ENCODE results near the gene HOXB1.

The HOXB1 gene

DNA sequence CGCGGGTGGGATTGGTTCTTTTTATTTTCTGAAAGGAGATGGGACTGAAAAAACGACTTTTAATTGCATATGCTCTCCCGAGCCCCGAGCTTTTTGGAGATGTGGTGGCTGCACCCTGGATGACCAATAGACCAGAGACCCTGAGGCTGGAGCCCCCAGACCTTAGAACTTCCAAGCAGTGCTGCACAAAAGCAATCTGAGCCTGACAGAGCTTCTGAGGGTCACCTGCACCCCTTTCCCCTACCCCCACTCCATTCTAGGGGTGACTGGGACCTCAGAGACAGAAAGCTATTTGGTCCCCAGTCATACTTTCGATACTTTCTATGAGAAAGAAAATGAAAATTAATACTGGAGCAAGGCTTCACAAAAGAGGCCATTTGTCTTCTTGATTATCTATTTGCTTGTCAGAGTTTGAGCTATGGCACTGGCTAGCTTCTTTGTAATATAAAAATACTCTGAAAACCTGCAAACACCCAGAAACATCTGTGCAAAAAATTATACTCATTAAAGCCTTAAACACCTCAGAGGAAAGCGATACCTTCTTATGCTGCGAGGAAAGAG, 43.8 kb upstream of the HOXB1 start:
- Histone ChIP-seq H3K4me2 (ENCODE audit: insufficient read depth, low read length) (no peak overlapping the region), H3K9ac (ENCODE audit: low read depth, low read length) (no peak overlapping the region), H4K20me1 (ENCODE audit: insufficient read depth, low read length) (no peaks in the 10 kb centered on the region), H3K79me2 (ENCODE audit: insufficient read depth, low read length) (no peaks in the 10 kb centered on the region), H2AFZ (ENCODE audit: low read depth, low read length) (no peak overlapping the region), H3K9me3 (ENCODE audit: insufficient read depth, low read length, severe bottlenecking) (no peaks in the 10 kb centered on the region), H3K36me3 (ENCODE audit: insufficient read depth, low read length) (no peaks in the 10 kb centered on the region), H3K27ac (ENCODE audit: low read length) (no peak overlapping the region), H3K4me3 (ENCODE audit: low read depth in 1 of 2, low read length in 2 of 2) (no peak overlapping the region), H3K27me3 (ENCODE audit: insufficient read depth, low read length, poor library complexity) (peaks cover 32% of the 10 kb centered on the region), H3K4me1 (ENCODE audit: insufficient read depth, low read length) (no peaks in the 10 kb centered on the region)
- ATAC-seq (ENCODE audit: insufficient read depth, low read depth) (no peak), DNase-seq (no peak)
- TF ChIP-seq, protein P1, sequence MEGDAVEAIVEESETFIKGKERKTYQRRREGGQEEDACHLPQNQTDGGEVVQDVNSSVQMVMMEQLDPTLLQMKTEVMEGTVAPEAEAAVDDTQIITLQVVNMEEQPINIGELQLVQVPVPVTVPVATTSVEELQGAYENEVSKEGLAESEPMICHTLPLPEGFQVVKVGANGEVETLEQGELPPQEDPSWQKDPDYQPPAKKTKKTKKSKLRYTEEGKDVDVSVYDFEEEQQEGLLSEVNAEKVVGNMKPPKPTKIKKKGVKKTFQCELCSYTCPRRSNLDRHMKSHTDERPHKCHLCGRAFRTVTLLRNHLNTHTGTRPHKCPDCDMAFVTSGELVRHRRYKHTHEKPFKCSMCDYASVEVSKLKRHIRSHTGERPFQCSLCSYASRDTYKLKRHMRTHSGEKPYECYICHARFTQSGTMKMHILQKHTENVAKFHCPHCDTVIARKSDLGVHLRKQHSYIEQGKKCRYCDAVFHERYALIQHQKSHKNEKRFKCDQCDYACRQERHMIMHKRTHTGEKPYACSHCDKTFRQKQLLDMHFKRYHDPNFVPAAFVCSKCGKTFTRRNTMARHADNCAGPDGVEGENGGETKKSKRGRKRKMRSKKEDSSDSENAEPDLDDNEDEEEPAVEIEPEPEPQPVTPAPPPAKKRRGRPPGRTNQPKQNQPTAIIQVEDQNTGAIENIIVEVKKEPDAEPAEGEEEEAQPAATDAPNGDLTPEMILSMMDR (IDR thresholded peaks at IDR 0.05; ENCODE audit: borderline replicate concordance, extremely low read depth, low read length, poor library complexity, severe bottlenecking) = no peak
- TF ChIP-seq EZH2 (IDR thresholded peaks at IDR 0.05; ENCODE audit: borderline replicate concordance, low read depth, low read length, severe bottlenecking) = no peak

DNA sequence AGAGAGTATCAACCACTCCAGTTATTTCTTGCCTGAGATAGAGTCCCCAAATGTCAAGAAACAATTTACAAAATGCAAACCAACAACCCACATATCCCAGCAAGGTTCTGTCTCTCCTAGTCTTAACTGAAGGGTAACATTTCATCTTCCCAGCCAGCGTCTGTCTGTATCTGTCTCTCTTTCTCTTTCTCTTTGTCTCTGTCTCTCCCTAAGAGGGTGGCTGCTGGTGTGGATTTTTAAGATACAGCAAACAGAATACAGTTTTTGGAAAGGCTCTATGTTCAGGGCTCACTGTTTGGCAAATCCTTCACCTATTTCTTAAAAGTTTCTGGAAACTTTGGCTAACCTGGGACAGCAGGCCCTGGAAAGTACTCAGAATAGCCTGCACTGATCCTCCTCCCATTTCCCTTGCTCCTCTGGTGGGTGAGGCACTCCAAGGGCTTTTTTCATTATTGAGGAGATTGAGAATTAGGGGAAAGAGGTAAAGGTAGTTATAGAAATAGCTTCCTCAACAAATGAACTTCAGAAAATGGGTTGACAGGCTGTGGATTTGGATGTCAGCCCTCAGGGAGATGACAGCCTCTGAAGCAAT, 41.1 kb upstream of the HOXB1 start:
- Histone ChIP-seq H3K36me3 (ENCODE audit: insufficient read depth, low read length) (no peaks in the 10 kb centered on the region), H4K20me1 (ENCODE audit: insufficient read depth, low read length) (no peaks in the 10 kb centered on the region), H3K9me3 (ENCODE audit: insufficient read depth, low read length, severe bottlenecking) (no peaks in the 10 kb centered on the region), H3K27ac (ENCODE audit: low read length) (no peak overlapping the region), H3K27me3 (ENCODE audit: insufficient read depth, low read length, poor library complexity) (peaks cover 43% of the 10 kb centered on the region), H3K4me1 (ENCODE audit: insufficient read depth, low read length) (no peaks in the 10 kb centered on the region), H3K4me2 (ENCODE audit: insufficient read depth, low read length) (no peak overlapping the region), H3K9ac (ENCODE audit: low read depth, low read length) (no peak overlapping the region), H2AFZ (ENCODE audit: low read depth, low read length) (no peak overlapping the region), H3K4me3 (ENCODE audit: low read depth in 1 of 2, low read length in 2 of 2) (no peak overlapping the region), H3K79me2 (ENCODE audit: insufficient read depth, low read length) (no peaks in the 10 kb centered on the region)
- ATAC-seq (ENCODE audit: insufficient read depth, low read depth) = no peak
- no peak for TF ChIP-seq EZH2 (IDR thresholded peaks at IDR 0.05; ENCODE audit: borderline replicate concordance, low read depth, low read length, severe bottlenecking)
- TF ChIP-seq, protein P1 (IDR thresholded peaks at IDR 0.05; ENCODE audit: borderline replicate concordance, extremely low read depth, low read length, poor library complexity, severe bottlenecking) = no peak
- DNase-seq = no peak

DNA sequence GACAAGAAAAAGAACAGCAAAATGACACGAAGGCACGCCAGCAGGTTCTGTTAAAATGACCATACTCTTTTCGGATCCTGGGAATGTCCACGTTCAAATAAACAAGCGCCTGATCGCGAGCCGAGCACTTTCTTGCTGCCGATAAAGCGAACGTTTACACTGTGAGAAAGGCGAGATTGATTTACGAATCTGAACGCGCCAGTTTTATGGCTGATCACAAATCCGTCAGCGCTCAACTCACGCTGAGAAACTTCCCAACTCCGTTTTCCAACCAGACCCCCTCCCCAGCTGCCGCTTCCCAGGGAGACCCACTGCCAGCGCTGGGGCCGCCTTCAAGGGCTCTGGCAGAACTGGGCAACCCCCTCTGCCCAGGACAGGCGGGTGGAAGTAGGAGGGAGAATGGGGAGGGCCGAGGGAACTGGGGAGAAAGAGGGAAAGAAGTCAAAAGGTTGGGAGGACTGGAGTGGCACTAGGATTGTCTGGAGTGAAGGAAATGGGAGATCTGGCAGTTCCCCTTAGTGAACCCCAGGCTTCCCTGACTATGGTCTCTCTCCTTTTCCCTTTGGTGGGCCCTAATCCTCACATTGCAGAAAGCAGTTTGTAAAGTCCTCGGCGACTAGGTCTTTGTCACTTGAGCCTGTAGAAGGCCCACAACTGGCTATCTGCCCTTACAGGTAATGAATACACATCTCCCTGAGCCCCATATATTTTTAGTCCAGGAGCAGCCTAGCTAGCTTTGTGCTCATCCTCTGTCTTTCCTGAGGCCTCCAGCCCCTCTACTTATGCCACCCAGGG, 40.4 kb upstream of the HOXB1 start:
- TF ChIP-seq, protein P1 (IDR thresholded peaks at IDR 0.05; ENCODE audit: borderline replicate concordance, extremely low read depth, low read length, poor library complexity, severe bottlenecking) = no peak
- TF ChIP-seq EZH2 (IDR thresholded peaks at IDR 0.05; ENCODE audit: borderline replicate concordance, low read depth, low read length, severe bottlenecking) = no peak
- no peak overlapping the region for H3K27ac ChIP-seq (ENCODE audit: low read length)
- no peak for ATAC-seq (ENCODE audit: insufficient read depth, low read depth)
- no peaks in the 10 kb centered on the region for H3K79me2 ChIP-seq (ENCODE audit: insufficient read depth, low read length)
- H3K4me2 ChIP-seq (ENCODE audit: insufficient read depth, low read length) = no peak overlapping the region
- no peaks in the 10 kb centered on the region for H3K9me3 ChIP-seq (ENCODE audit: insufficient read depth, low read length, severe bottlenecking)
- H3K4me1 ChIP-seq (ENCODE audit: insufficient read depth, low read length) = no peaks in the 10 kb centered on the region
- H3K27me3 ChIP-seq (ENCODE audit: insufficient read depth, low read length, poor library complexity) = peaks cover 48% of the 10 kb centered on the region
- H4K20me1 ChIP-seq (ENCODE audit: insufficient read depth, low read length) = no peaks in the 10 kb centered on the region
- H3K4me3 ChIP-seq (ENCODE audit: low read depth in 1 of 2, low read length in 2 of 2) = no peak overlapping the region
- no peaks in the 10 kb centered on the region for H3K36me3 ChIP-seq (ENCODE audit: insufficient read depth, low read length)
- DNase-seq = no peak
- H3K9ac ChIP-seq (ENCODE audit: low read depth, low read length) = no peak overlapping the region
- no peak overlapping the region for H2AFZ ChIP-seq (ENCODE audit: low read depth, low read length)

Data from DND-41 (cell line).